ENCODE results near the gene MAP3K8. TPM values are rescaled to one million over a fixed set of nuclear protein-coding genes. Genes with fewer than 3 reads are reported as not detected.

MAP3K8 gene
- total and polyA plus RNA-seq, 2 donors (not counting 3 experiments of a cell fraction or from before 2014, with no cell fraction given), result 5.2 to 10.6 TPM

GRCh38 chr10:30448092-30448491 lies 14.1 kb downstream of the MAP3K8 start:
- H3K79me2 ChIP-seq (ENCODE audit: control insufficient read depth, insufficient read depth, low read length), result no peaks in the 10 kb centered on the region
- no peak overlapping the region for H3K4me3 ChIP-seq (replicated peaks in 1 of 3; ENCODE audit: insufficient read depth in 1 of 3, low read depth in 1 of 3, low read length in 3 of 3)
- H3K36me3 ChIP-seq (ENCODE audit: control insufficient read depth in 2 of 2, extremely low read depth in 1 of 2, insufficient read depth in 2 of 2, low read length in 2 of 2), result peaks cover 0 to 4% of the 10 kb centered on the region in 2 experiments
- H3K9me3 ChIP-seq (replicated peaks; ENCODE audit: control insufficient read depth, insufficient read depth, low read length), result no peaks in the 10 kb centered on the region
- dilution Hi-C loops (cut with MboI; ENCODE audit: extremely low pct_ligation_motif_present, low sequenced_read_pairs) (no loop called here), intact Hi-C loops (cut with micrococcal nuclease) (no loop called here)
- H3K9me1 ChIP-seq (replicated peaks; ENCODE audit: control insufficient read depth, extremely low read depth, insufficient read depth, low read length), result no peaks in the 10 kb centered on the region
- BruUV-seq (replicated peaks), result no TSS peak
- no peak overlapping the region for H3K4me2 ChIP-seq (ENCODE audit: insufficient read depth, low read length)
- TF ChIP-seq MYC (IDR thresholded peaks at IDR 0.05; ENCODE audit: low read depth, low read length), result no peak
- TF ChIP-seq, protein P1, sequence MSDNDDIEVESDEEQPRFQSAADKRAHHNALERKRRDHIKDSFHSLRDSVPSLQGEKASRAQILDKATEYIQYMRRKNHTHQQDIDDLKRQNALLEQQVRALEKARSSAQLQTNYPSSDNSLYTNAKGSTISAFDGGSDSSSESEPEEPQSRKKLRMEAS (IDR thresholded peaks at IDR 0.05; ENCODE audit: insufficient read depth, insufficient read length), result no peak
- TF ChIP-seq POLR2A (IDR thresholded peaks at IDR 0.05; ENCODE audit: low read depth, low read length), result no peak
- TF ChIP-seq, protein P2, sequence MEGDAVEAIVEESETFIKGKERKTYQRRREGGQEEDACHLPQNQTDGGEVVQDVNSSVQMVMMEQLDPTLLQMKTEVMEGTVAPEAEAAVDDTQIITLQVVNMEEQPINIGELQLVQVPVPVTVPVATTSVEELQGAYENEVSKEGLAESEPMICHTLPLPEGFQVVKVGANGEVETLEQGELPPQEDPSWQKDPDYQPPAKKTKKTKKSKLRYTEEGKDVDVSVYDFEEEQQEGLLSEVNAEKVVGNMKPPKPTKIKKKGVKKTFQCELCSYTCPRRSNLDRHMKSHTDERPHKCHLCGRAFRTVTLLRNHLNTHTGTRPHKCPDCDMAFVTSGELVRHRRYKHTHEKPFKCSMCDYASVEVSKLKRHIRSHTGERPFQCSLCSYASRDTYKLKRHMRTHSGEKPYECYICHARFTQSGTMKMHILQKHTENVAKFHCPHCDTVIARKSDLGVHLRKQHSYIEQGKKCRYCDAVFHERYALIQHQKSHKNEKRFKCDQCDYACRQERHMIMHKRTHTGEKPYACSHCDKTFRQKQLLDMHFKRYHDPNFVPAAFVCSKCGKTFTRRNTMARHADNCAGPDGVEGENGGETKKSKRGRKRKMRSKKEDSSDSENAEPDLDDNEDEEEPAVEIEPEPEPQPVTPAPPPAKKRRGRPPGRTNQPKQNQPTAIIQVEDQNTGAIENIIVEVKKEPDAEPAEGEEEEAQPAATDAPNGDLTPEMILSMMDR (IDR thresholded peaks at IDR 0.05; ENCODE audit: extremely low read depth in 1 of 2, insufficient read depth in 1 of 2, low read depth in 1 of 2, low read length in 2 of 2), result no peak
- no peak for TF ChIP-seq JUN (IDR thresholded peaks at IDR 0.05; ENCODE audit: borderline replicate concordance, insufficient read depth, insufficient read length, low read depth)
- TF ChIP-seq EZH2 (IDR thresholded peaks at IDR 0.05; ENCODE audit: borderline replicate concordance, low read depth, low read length, severe bottlenecking), result no peak
- TF ChIP-seq FOS (IDR thresholded peaks at IDR 0.05; ENCODE audit: borderline replicate concordance, insufficient read depth, low read length), result no peak
- no peak for TF ChIP-seq POLR2AphosphoS5 (IDR thresholded peaks at IDR 0.05; ENCODE audit: insufficient read depth, low read depth, low read length)
- no peak for TF ChIP-seq GATA2 (IDR thresholded peaks at IDR 0.05; ENCODE audit: insufficient read depth, insufficient read length, low read depth, low read length)
- FAIRE-seq, result no peak
- H3K27me3 ChIP-seq (ENCODE audit: control insufficient read depth in 2 of 2, insufficient read depth in 2 of 2, low read length in 2 of 2), result no peaks in the 10 kb centered on the region
- POLR2A ChIA-PET, result no interaction called here
- H3K27ac ChIP-seq (ENCODE audit: insufficient read depth, low read depth, low read length), result no peak overlapping the region
- no peak for DNase-seq (ENCODE audit: low read depth, low spot score)
- H3K4me1 ChIP-seq (ENCODE audit: control insufficient read depth, extremely low read depth, insufficient read depth, low read length), result no peaks in the 10 kb centered on the region
- CTCF ChIA-PET, result no interaction called here
- H2AFZ ChIP-seq (ENCODE audit: low read depth, low read length), result no peak overlapping the region
- H4K20me1 ChIP-seq (replicated peaks; ENCODE audit: control insufficient read depth, extremely low read depth, insufficient read depth, low read length), result no peaks in the 10 kb centered on the region
- no peak overlapping the region for H3K9ac ChIP-seq (replicated peaks; ENCODE audit: extremely low read depth, insufficient read depth, low read length)

All from endothelial cell of umbilical vein (primary cell).